Mucosa of descending colon (tissue), 3 donors: ENCODE measurements around the gene CTNND2. TPM values are rescaled to one million over a fixed set of nuclear protein-coding genes. Genes with fewer than 3 reads are reported as not detected.

Experiments used
- ATAC-seq: fragments of 200-7000 bp; cut with Tn5 transposase; one replicate; pipeline ENCODE4 v1.9.1; 2020; ENCODE audit warnings: mild to moderate bottlenecking, moderate library complexity
- DNase-seq, 3 donors: peaks; one replicate each; pipeline ENCODE4 v3.0.0-alpha.2; 2020
- H3K36me3 ChIP-seq: fragments of 200-600 bp; one replicate; pipeline ENCODE4 v1.8.0; 2021; ENCODE audit warnings: low read depth, mild to moderate bottlenecking
- H3K4me1 ChIP-seq: fragments of 200-600 bp; one replicate; pipeline ENCODE4 v1.8.0; 2021; ENCODE audit warnings: low read depth, mild to moderate bottlenecking
- H3K4me3 ChIP-seq: fragments of 200-600 bp; one replicate; pipeline ENCODE4 v1.8.0; 2021; ENCODE audit warnings: mild to moderate bottlenecking
- H3K9me3 ChIP-seq: fragments of 200-600 bp; one replicate; pipeline ENCODE4 v1.8.0; 2021; ENCODE audit warnings: mild to moderate bottlenecking
- CTCF ChIP-seq: fragments of 200-600 bp; IDR thresholded peaks from one replicate; pipeline ENCODE4 v1.8.0; 2022; ENCODE audit warnings: antibody characterized with exemption, mild to moderate bottlenecking
- intact Hi-C, 2 donors: fragments of 100-400 bp; cut with DNase I in 1 of 2; cut with micrococcal nuclease in 1 of 2; formaldehyde crosslinking; loops; one replicate each; pipeline versions ENCODE4 v1.11.0 to v1.11.1; 2022; cut with DNase I, micrococcal nuclease
- total RNA-seq, 3 donors: library from RNA; stranded (reverse); fragmentation: NEBNext Ultra II Directional in 2 of 3; extraction: Animal tissue kit (Norgen Biotek cat#: 25700) in 2 of 3; gene quantifications; one replicate each; pipeline versions ENCODE4 v1.2.1 to v1.2.4, GENCODE V29; 2021 to 2023
- donor health status: DM: no; HTN: no; CAD: no; lungs with moderate emphysema.
- donor health status: DM: no; HTN: no; CAD: no.
- donor health status: DM: no; HTN: yes; CAD: no.

CTNND2 gene
- total RNA-seq, 3 donors from 2014 or later = 0.70 to 3.4 (median 0.81) TPM

- no peak for ATAC-seq
- DNase-seq = no peak
- TF ChIP-seq CTCF = no peak
- intact Hi-C loops = no loop called here
- H3K9me3 ChIP-seq = no peaks in the 10 kb centered on the region
- H3K36me3 ChIP-seq = no peaks in the 10 kb centered on the region
- no peak overlapping the region for H3K4me3 ChIP-seq
- peaks cover 8% of the 10 kb centered on the region for H3K4me1 ChIP-seq
Observed at GRCh38 chr5:11289733-11290132, 614.5 kb downstream of the CTNND2 start.

DNA sequence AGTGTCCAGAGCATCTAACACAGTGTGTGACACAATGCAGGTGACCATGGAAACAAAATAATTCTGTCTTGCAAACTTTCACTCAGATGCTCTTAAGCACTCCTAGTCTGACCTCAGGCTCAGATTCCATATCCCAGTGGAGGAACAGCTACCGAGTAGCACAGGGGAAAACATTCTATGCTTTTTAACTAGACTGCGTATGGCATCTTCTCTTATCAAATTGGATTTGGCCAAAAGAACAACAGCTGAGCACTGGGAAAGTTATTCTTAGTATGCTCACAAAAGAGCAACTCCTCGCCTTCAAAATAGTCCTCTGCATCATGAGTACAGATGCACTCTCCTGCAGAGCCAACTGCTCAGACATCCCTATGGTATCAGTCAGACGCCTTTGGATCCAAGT lies 615.0 kb downstream of the CTNND2 start:
- no peak for TF ChIP-seq CTCF
- DNase-seq (no peak), ATAC-seq (no peak)
- Histone ChIP-seq H3K9me3 (no peaks in the 10 kb centered on the region), H3K4me3 (no peak overlapping the region), H3K4me1 (peaks cover 8% of the 10 kb centered on the region), H3K36me3 (no peaks in the 10 kb centered on the region)
- intact Hi-C loops = no loop called here

- DNase-seq = no peak
- ATAC-seq = no peak
- H3K36me3 ChIP-seq = no peaks in the 10 kb centered on the region
- TF ChIP-seq CTCF = no peak
- H3K9me3 ChIP-seq = no peaks in the 10 kb centered on the region
- H3K4me1 ChIP-seq = no peaks in the 10 kb centered on the region
- no peak overlapping the region for H3K4me3 ChIP-seq
- intact Hi-C loops = no loop called here
Observed at GRCh38 chr5:11281842-11282241, 622.4 kb downstream of the CTNND2 start.

- no peaks in the 10 kb centered on the region for H3K4me1 ChIP-seq
- no peak for TF ChIP-seq CTCF
- DNase-seq (no peak), ATAC-seq (no peak)
- no peak overlapping the region for H3K4me3 ChIP-seq
- no peaks in the 10 kb centered on the region for H3K9me3 ChIP-seq
- H3K36me3 ChIP-seq = no peaks in the 10 kb centered on the region
- intact Hi-C loops = no loop called here
Observed at GRCh38 chr5:11277323-11277722, 626.9 kb downstream of the CTNND2 start.

DNA sequence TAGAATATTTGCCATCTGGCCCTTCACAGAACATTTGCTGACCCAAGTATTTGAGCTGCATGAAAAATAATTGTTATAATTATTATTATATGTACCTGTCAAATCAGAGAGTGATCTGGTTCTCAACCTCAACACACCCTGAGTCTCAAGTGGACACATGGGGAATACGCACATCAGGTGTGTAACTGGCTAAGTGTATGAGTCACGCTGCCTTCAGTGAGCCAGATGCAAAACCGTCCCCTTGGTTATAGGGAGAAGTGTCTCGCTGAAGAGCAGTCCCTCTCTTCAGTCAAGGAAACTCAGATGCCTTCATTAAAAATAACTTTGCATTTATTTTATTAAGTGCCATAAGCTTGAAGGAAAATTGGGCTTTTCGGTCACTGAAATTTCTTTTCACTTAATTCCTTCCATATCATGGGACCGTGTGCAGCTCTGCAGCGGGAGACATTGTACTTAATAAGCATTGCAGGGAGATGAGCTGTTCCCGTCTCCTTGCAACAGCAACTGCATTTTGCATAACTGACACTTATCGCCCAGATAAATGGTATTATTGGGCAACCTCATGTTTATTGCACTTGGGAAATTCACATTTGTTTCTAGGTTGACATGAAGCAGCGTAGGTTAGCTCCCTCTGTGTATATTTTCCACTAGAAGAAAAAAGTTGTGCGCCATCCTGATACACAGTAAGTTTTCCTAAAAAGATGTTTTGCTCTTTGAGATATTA lies 630.9 kb downstream of the CTNND2 start:
- Histone ChIP-seq H3K36me3 (no peaks in the 10 kb centered on the region), H3K4me3 (no peak overlapping the region), H3K4me1 (no peaks in the 10 kb centered on the region), H3K9me3 (no peaks in the 10 kb centered on the region)
- no peak for DNase-seq
- no peak for TF ChIP-seq CTCF
- intact Hi-C loops = no loop called here
- ATAC-seq = no peak

DNA sequence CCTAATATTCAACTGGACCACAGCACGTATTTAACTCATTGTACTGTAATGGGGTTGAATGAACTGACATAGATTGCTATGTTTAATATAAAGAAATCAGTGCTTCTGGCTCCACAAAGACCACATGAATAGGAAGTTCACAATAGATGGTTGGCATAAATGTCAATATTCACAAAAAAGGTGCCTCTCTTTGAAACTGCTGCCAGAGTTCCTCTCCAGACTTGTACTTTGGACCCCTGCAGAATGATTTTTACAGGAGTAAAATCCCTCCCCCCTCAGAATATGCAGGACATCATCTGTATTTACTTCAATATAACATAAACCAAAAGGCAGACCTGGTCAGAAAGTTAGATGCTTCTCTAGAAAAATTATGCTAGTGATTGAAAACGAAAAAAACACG lies 634.7 kb downstream of the CTNND2 start:
- TF ChIP-seq CTCF = no peak
- intact Hi-C loops = no loop called here
- H3K4me1 ChIP-seq = no peaks in the 10 kb centered on the region
- H3K9me3 ChIP-seq = no peaks in the 10 kb centered on the region
- H3K4me3 ChIP-seq = no peak overlapping the region
- DNase-seq (no peak), ATAC-seq (no peak)
- no peaks in the 10 kb centered on the region for H3K36me3 ChIP-seq
